Pancreas (tissue), 10 donors: ENCODE measurements around the gene SMIM26. TPM values are rescaled to one million over a fixed set of nuclear protein-coding genes. Genes with fewer than 3 reads are reported as not detected.
A peak's percentile ranks its signal among the peaks of the same experiment; 100 is the strongest.

ENCODE experiments used
- ATAC-seq, 4 donors: fragments of 200-7000 bp; cut with Tn5 transposase; one replicate each; pipeline versions ENCODE4 v1.8.0 to v1.9.1; 2020; ENCODE audit warnings: mild to moderate bottlenecking in 4 of 4, moderate library complexity in 4 of 4
- DNase-seq, 6 donors: peaks; one replicate each; pipeline ENCODE4 v3.0.0-alpha.2; 2020
- FAIRE-seq: peaks from 2 replicates; lab custom pipeline; 2012; peaks lifted over from hg19 to GRCh38; lab: Jason Lieb, UNC
- H3K27ac ChIP-seq, 4 donors: fragments of 200-600 bp; sonication (generic); 1 replicate in 3 of 4; 2 replicates in 1 of 4; pipeline versions ENCODE4 v1.5.0 to v1.8.0; 2020
- H3K27me3 ChIP-seq, 4 donors: fragments of 200-600 bp; one replicate each; pipeline ENCODE4 v1.8.0; 2021
- H3K36me3 ChIP-seq, 3 donors: fragments of 200-600 bp; sonication (generic) in 1 of 3; one replicate each; pipeline versions ENCODE4 v1.5.0 to v1.8.0; 2020 to 2021
- H3K4me1 ChIP-seq, 3 donors: fragments of 200-600 bp; one replicate each; pipeline ENCODE4 v1.8.0; 2021
- H3K4me3 ChIP-seq, 4 donors: fragments of 200-600 bp; sonication (generic) in 2 of 4; one replicate each; pipeline versions ENCODE4 v1.5.0 to v1.8.0; 2020 to 2021
- H3K9me3 ChIP-seq, 4 donors: fragments of 200-600 bp; one replicate each; pipeline ENCODE4 v1.8.0; 2021
- WGBS, 2 donors: extraction: QIAGEN DNeasy Blood & Tissue Kit; methylation state at CpG; one replicate each; pipeline ENCODE4 v1.1.7; 2013; 5-methylcytosine and 5-hydroxymethylcytosine counted together
- intact Hi-C, 3 donors: fragments of 100-400 bp; cut with DNase I; formaldehyde crosslinking; loops; one replicate each; pipeline versions ENCODE4 v1.11.1 to v1.14.2; 2022
- polyA plus RNA-seq, 2 donors: library from polyadenylated mRNA; stranded (reverse); fragments of 200-250 nt; gene quantifications; one replicate each; pipeline ENCODE4 v1.2.3, GENCODE V29; 2013
- total RNA-seq, 6 donors: library from RNA; stranded (reverse); fragmentation: NEBNext Ultra II Directional in 4 of 6; extraction: Animal tissue kit (Norgen Biotek cat#: 25700) in 4 of 6; gene quantifications; one replicate each; pipeline versions ENCODE4 v1.2.1 to v1.2.4, GENCODE V29; 2021 to 2023
- TF ChIP-seq, protein P1 (sequence below), 4 donors: fragments of 200-600 bp; sonication (generic) in 3 of 4; IDR thresholded peaks; one replicate each; pipeline versions ENCODE4 v1.5.0 to v1.8.0; 2021; ENCODE audit warnings: antibody characterized with exemption in 4 of 4
- donor health status: healthy with polysubstance abuse.
- donor health status: DM: no; HTN: no; CAD: no; lungs with moderate emphysema.
- donor health status: DM: no; HTN: no; CAD: no.
- donor health status: control.
- donor health status: control.
- donor health status: Bipolar disorder and iron deficiency.
- donor health status: DM: yes; HTN: yes; CAD: no.
- donor health status: DM: no; HTN: no; CAD: no.
- donor health status: DM: no; HTN: no; CAD: no.
- donor health status: DM: yes; HTN: yes; CAD: no.

Gene SMIM26
- total and polyA plus RNA-seq, 8 donors: 28.8 to 109 (median 35.7) TPM

DNA sequence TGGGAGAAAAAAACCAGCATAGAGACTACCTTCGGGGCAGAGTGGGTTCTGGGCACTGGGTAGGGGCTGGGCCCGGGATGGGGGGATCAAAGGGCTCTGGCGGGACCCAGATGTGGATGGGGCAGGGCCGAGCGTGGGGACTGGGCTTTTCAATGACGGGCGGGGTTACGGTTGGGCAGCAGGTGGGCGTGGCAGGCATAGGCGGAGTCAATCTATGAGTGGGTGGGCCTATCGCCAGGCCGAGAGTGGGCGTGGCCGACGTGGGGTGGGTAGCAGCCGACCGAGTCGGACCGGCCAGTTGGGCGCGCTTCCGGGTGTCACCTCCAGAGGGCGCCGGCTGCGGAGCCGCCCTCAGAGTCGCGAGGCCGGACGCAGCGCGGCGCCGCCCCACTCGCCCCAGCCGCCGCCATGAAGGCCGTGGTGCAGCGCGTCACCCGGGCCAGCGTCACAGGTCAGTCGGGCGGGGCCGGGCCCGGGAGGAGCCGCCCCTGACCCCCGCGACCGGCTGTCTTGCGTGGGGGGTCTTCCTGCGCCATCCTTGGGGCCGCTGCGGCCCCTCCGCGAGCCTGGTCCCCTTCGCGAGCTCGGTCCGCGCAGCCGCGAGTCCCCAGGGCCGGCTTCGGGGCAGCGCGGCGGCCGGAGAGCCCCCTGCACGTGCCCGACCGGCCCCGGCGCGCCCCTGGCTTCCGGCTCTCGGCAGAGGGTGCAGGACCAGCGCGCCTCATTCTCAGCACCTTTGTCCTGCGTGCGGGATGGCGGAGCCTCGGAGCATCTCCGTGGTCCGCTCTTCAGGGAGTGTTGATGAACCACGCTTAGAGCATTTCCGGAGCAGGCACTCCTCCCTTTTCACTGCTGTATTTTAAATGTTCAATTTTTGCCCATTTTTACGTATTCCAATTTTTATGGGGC is 20.7 kb downstream of the SMIM26 start, which contains the start of gene DTD1:
Gene DTD1 (plus strand): TSS at position 390 of the 909 bp plus-strand sequence. CDS start 19 bp downstream, at position 409.
- no peaks in the 10 kb centered on the region for H3K27me3 ChIP-seq
- TF ChIP-seq, protein P1, sequence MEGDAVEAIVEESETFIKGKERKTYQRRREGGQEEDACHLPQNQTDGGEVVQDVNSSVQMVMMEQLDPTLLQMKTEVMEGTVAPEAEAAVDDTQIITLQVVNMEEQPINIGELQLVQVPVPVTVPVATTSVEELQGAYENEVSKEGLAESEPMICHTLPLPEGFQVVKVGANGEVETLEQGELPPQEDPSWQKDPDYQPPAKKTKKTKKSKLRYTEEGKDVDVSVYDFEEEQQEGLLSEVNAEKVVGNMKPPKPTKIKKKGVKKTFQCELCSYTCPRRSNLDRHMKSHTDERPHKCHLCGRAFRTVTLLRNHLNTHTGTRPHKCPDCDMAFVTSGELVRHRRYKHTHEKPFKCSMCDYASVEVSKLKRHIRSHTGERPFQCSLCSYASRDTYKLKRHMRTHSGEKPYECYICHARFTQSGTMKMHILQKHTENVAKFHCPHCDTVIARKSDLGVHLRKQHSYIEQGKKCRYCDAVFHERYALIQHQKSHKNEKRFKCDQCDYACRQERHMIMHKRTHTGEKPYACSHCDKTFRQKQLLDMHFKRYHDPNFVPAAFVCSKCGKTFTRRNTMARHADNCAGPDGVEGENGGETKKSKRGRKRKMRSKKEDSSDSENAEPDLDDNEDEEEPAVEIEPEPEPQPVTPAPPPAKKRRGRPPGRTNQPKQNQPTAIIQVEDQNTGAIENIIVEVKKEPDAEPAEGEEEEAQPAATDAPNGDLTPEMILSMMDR (IDR thresholded peaks at IDR 0.05): peak; percentile 55 to 70 (median 66)
- peak; percentile 89 to 98 (median 95) for DNase-seq
- peak; percentile 95 to 99 (median 98) for ATAC-seq
- peak within 1 kb of the TSS; percentile 62 to 98 (median 90) for H3K4me3 ChIP-seq
- H3K4me1 ChIP-seq: no peaks in the 10 kb centered on the region
- no peaks in the 10 kb centered on the region for H3K36me3 ChIP-seq
- no peak for FAIRE-seq
- H3K9me3 ChIP-seq: no peaks in the 10 kb centered on the region
- H3K27ac ChIP-seq: peak within 1 kb of the TSS; percentile 17 to 69 (median 44)
- 1% methylated on average over 59 to 88 of the region's 88 CpGs for WGBS, 2 donors
- intact Hi-C loops: no loop called here

DNA sequence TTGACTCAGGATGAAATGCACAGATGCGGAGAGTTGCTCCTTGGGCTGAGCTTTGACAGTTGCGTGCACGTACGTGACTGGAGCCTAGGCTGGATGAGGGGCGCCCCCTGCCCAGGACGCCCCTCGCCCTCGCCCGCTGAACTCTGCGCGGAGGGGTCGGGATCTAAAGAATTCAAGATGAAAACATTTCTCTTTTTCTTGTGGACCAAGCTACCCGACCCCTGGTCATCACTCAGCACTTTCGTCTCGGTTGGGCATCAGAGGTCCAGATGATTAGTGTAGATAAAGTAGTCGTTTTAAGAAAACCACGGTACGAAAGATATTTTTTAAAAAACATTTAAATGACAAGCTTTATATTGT is 21.3 kb downstream of the SMIM26 start:
- no peaks in the 10 kb centered on the region for H3K4me1 ChIP-seq
- DNase-seq: peak in 1 of 6 donors; percentile 55
- H3K9me3 ChIP-seq: no peaks in the 10 kb centered on the region
- TF ChIP-seq, protein P1 (IDR thresholded peaks at IDR 0.05): no peak
- WGBS, 2 donors: 3 to 5% methylated on average over 18 of the region's 18 CpGs
- H3K27me3 ChIP-seq: no peaks in the 10 kb centered on the region
- peak overlapping the region in 2 of 4 donors; percentile 17 to 69 for H3K27ac ChIP-seq
- FAIRE-seq: no peak
- H3K4me3 ChIP-seq: peak overlapping the region; percentile 62 to 98 (median 90)
- ATAC-seq: no peak
- H3K36me3 ChIP-seq: no peaks in the 10 kb centered on the region
- intact Hi-C loops: no loop called here

DNA sequence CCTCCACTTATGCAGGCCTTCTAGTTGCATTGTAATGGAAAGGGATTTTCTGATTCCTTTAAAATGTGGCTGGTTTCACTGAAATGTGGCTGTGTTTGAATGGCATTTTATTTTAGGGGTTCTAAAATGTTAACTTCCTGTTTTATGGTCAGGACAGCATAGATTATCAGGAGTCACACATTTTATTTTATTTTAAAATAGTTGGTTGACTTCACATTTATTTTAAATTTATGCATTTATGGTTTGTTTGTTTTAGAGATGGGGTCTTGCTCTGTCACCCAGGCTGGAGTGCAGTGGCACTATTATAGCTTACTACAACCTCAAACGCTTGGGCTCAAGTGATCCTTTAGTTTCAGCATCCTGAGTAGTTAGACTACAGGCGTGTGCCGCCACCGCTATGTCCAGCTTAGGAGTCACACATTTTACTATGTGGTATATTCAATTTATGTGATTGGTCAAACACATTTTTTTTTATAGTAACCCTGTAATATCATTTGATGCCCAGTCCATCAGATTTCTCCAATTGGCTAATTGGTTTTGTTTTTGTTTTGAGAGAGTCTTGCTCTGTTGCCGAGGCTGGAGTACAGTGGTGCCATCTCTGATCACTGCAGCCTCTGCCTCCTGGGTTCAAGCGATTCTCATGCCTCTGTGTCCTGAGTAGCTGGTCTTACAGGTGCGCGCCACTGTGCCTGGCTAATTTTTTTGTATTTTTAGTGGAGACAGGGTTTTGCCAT is 22.9 kb downstream of the SMIM26 start:
- no peak for FAIRE-seq

DNA sequence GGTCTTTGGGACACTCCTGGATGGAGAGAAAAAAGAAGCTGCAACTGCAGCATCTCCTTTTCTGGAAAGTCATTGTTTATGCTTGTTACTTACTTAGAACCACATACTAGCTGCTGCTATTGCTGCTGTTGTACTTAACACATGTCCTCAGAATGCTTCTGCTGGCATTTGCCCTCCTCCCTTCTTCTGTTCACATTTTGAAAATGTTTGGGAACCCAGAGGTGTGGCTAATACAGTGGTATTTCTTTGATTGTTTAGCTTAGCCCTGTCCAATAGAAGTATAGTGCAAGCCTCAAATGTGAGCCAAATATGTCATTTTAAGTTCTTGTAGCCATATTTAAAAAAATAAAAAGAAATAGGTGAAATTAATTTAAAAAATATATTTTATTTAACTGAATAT is 29.0 kb downstream of the SMIM26 start:
- DNase-seq: no peak
- H3K4me1 ChIP-seq: no peaks in the 10 kb centered on the region
- no peak overlapping the region for H3K27ac ChIP-seq
- no peak for FAIRE-seq
- no peaks in the 10 kb centered on the region for H3K36me3 ChIP-seq
- no peak overlapping the region for H3K4me3 ChIP-seq
- intact Hi-C loops: no loop called here
- no peak for ATAC-seq
- TF ChIP-seq, protein P1 (IDR thresholded peaks at IDR 0.05): no peak
- H3K27me3 ChIP-seq: no peaks in the 10 kb centered on the region
- H3K9me3 ChIP-seq: no peaks in the 10 kb centered on the region

More for the DNA sequence above, 22.9 kb downstream of the SMIM26 start:
- no peaks in the 10 kb centered on the region for H3K36me3 ChIP-seq
- H3K27ac ChIP-seq: no peak overlapping the region
- DNase-seq: no peak
- H3K4me3 ChIP-seq: no peak overlapping the region
- TF ChIP-seq, protein P1 (IDR thresholded peaks at IDR 0.05): no peak
- intact Hi-C loops: no loop called here
- no peaks in the 10 kb centered on the region for H3K9me3 ChIP-seq
- H3K27me3 ChIP-seq: no peaks in the 10 kb centered on the region
- H3K4me1 ChIP-seq: no peaks in the 10 kb centered on the region
- no peak for ATAC-seq
- 94 to 97% methylated on average over 8 of the region's 8 CpGs for WGBS, 2 donors
